MM.1S (cell line): ENCODE measurements around the gene NCOA3.

ENCODE experiments used
- EZH2 ChIP-seq: fragments of 300-600 bp; sonication (generic); optimal IDR thresholded peaks from 2 replicates; pipeline ENCODE3; 2017; ENCODE audit warnings: low read depth, mild to moderate bottlenecking, antibody characterized with exemption, low read length, mixed read lengths
- TF ChIP-seq, protein P1 (sequence below): fragments of 300-600 bp; sonication (generic); IDR thresholded peaks from 2 replicates; pipeline ENCODE4 v1.5.1; 2016; ENCODE audit warnings: antibody characterized with exemption, low read length, mixed read lengths

DNA sequence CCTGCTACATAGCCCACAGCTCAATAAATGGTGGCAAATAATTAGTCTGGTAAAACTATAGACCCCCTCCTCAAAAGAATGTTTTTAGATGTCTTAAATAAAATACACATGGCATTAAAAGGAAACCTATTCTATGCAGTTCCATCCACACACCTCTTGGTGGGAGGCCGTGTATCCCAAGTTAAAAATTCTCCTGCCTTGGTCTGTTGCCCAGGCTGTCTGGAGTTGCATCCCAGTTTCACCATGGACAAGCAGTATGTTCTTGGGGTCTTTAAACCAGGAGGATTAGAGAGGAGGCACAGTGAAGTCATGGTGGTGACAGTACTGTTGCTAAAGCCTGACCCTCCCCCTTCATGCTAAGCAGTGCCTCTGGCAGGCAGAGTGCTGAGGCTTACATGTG is 188.0 kb downstream of the NCOA3 start:
- TF ChIP-seq, protein P1, sequence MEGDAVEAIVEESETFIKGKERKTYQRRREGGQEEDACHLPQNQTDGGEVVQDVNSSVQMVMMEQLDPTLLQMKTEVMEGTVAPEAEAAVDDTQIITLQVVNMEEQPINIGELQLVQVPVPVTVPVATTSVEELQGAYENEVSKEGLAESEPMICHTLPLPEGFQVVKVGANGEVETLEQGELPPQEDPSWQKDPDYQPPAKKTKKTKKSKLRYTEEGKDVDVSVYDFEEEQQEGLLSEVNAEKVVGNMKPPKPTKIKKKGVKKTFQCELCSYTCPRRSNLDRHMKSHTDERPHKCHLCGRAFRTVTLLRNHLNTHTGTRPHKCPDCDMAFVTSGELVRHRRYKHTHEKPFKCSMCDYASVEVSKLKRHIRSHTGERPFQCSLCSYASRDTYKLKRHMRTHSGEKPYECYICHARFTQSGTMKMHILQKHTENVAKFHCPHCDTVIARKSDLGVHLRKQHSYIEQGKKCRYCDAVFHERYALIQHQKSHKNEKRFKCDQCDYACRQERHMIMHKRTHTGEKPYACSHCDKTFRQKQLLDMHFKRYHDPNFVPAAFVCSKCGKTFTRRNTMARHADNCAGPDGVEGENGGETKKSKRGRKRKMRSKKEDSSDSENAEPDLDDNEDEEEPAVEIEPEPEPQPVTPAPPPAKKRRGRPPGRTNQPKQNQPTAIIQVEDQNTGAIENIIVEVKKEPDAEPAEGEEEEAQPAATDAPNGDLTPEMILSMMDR = no peak
- TF ChIP-seq EZH2 = no peak
